ENCODE data around the gene SFTPD.

- TF ChIP-seq FOXK2 (IDR thresholded peaks at IDR 0.05), result no peak
- TF ChIP-seq SP1 (IDR thresholded peaks at IDR 0.05), result no peak
- TF ChIP-seq LEF1 (IDR thresholded peaks at IDR 0.05; ENCODE audit: borderline replicate concordance), result no peak
- no peak for TF ChIP-seq FOXM1 (IDR thresholded peaks at IDR 0.05; ENCODE audit: borderline replicate concordance)
Observed at GRCh38 chr10:79941146-79941545, 7.8 kb downstream of the SFTPD start.

All from HEK293T (cell line).